Mesendoderm (in vitro differentiated cells): ENCODE results near the gene COL18A1.

Source experiments
- DNase-seq: peaks from one replicate; pipeline ENCODE4 v3.0.0; 2013
- H2AK5ac ChIP-seq: 2 replicates; pipeline ENCODE4 v1.6.1; 2013; ENCODE audit warnings: low read length, inconsistent platforms
- H2BK120ac ChIP-seq: 2 replicates; pipeline ENCODE4 v1.6.1; 2013; ENCODE audit warnings: low read depth, mild to moderate bottlenecking, low read length, moderate library complexity, mixed read lengths
- H2BK15ac ChIP-seq: replicated peaks from 2 replicates; pipeline ENCODE4 v1.6.1; 2013; ENCODE audit warnings: low read depth, mild to moderate bottlenecking, moderate library complexity
- H2BK5ac ChIP-seq: 2 replicates; pipeline ENCODE4 v1.6.1; 2013; ENCODE audit warnings: low read length, inconsistent platforms
- H3K18ac ChIP-seq: 2 replicates; pipeline ENCODE4 v1.6.1; 2013; ENCODE audit warnings: mild to moderate bottlenecking, low read length, mixed read lengths
- H3K23ac ChIP-seq: one replicate; pipeline ENCODE4 v1.6.1; 2013; ENCODE audit warnings: low read length
- H3K27ac ChIP-seq: 2 replicates; pipeline ENCODE4 v1.5.1; 2013; ENCODE audit warnings: low read depth, mild to moderate bottlenecking, inconsistent platforms, low read length, moderate library complexity
- H3K27me3 ChIP-seq: 2 replicates; pipeline ENCODE4 v1.6.1; 2013; ENCODE audit warnings: low read length, control low read depth, mild to moderate bottlenecking, inconsistent platforms; ENCODE audit not compliant: insufficient read depth, poor library complexity
- H3K36me3 ChIP-seq: 2 replicates; pipeline ENCODE4 v1.6.1; 2013; ENCODE audit warnings: low read length, inconsistent platforms; ENCODE audit not compliant: control insufficient read depth, insufficient read depth
- H3K4ac ChIP-seq: one replicate; pipeline ENCODE4 v1.6.1; 2013; ENCODE audit warnings: low read depth, mild to moderate bottlenecking, low read length, moderate library complexity
- H3K4me1 ChIP-seq: 2 replicates; pipeline ENCODE4 v1.6.1; 2013; ENCODE audit warnings: low read depth, low read length, inconsistent platforms; ENCODE audit not compliant: control insufficient read depth
- H3K4me2 ChIP-seq: 2 replicates; pipeline ENCODE4 v1.6.1; 2013; ENCODE audit warnings: low read length
- H3K4me3 ChIP-seq: 2 replicates; pipeline ENCODE4 v1.5.1; 2013; ENCODE audit warnings: mild to moderate bottlenecking, low read length
- H3K56ac ChIP-seq: one replicate; pipeline ENCODE4 v1.6.1; 2013; ENCODE audit warnings: low read length
- H3K79me1 ChIP-seq: 2 replicates; pipeline ENCODE4 v1.6.1; 2013; ENCODE audit warnings: low read length, inconsistent platforms
- H3K79me2 ChIP-seq: 2 replicates; pipeline ENCODE4 v1.6.1; 2013; ENCODE audit warnings: mild to moderate bottlenecking, low read length; ENCODE audit not compliant: control insufficient read depth, insufficient read depth
- H3K9ac ChIP-seq: 2 replicates; pipeline ENCODE4 v1.6.1; 2013; ENCODE audit warnings: low read length, inconsistent platforms
- H4K5ac ChIP-seq: one replicate; pipeline ENCODE4 v1.6.1; 2013; ENCODE audit warnings: low read length
- H4K8ac ChIP-seq: one replicate; pipeline ENCODE4 v1.6.1; 2013; ENCODE audit warnings: low read depth, mild to moderate bottlenecking, control low read depth, low read length, moderate library complexity
- WGBS: extraction: QIAGEN DNeasy Blood & Tissue Kit; methylation state at CpG from one replicate; pipeline ENCODE4 v1.1.7; 2013; ENCODE audit warnings: low lambda C conversion rate, missing lambda C conversion rate; ENCODE audit not compliant: insufficient coverage; ENCODE audit errors: extremely low coverage; 5-methylcytosine and 5-hydroxymethylcytosine counted together

Gene COL18A1

GRCh38 chr21:45386336-45386727 lies 18.6 kb upstream of the COL18A1 start:
- H3K23ac ChIP-seq, result no peak overlapping the region

GRCh38 chr21:45386728-45387371 lies 18.1 kb upstream of the COL18A1 start:
- Histone ChIP-seq H3K27ac (no peak overlapping the region), H3K79me1 (no peaks in the 10 kb centered on the region), H3K27me3 (no peaks in the 10 kb centered on the region), H4K8ac (no peak overlapping the region), H3K4me2 (no peak overlapping the region), H2AK5ac (no peak overlapping the region), H2BK5ac (no peak overlapping the region), H3K36me3 (no peaks in the 10 kb centered on the region), H2BK15ac (no peak overlapping the region), H3K4ac (no peak overlapping the region), H3K56ac (no peak overlapping the region), H3K4me3 (no peak overlapping the region), H3K9ac (no peak overlapping the region), H4K5ac (no peak overlapping the region), H2BK120ac (no peak overlapping the region), H3K4me1 (no peaks in the 10 kb centered on the region), H3K23ac (no peak overlapping the region), H3K18ac (no peak overlapping the region), H3K79me2 (no peaks in the 10 kb centered on the region)
- DNase-seq, result no peak
- no CpG with 5 or more reads among the region's 20 CpGs for WGBS

More at GRCh38 chr21:45386336-45386727, 18.6 kb upstream of the COL18A1 start:
- Histone ChIP-seq H2BK5ac (no peak overlapping the region), H3K4me2 (no peak overlapping the region), H3K36me3 (no peaks in the 10 kb centered on the region), H3K9ac (no peak overlapping the region), H2AK5ac (no peak overlapping the region), H3K18ac (no peak overlapping the region), H2BK15ac (no peak overlapping the region), H4K5ac (no peak overlapping the region), H2BK120ac (no peak overlapping the region), H3K27me3 (no peaks in the 10 kb centered on the region), H3K4me1 (no peaks in the 10 kb centered on the region), H3K4me3 (no peak overlapping the region), H3K27ac (no peak overlapping the region), H3K4ac (no peak overlapping the region), H3K79me2 (no peaks in the 10 kb centered on the region), H3K79me1 (no peaks in the 10 kb centered on the region), H4K8ac (no peak overlapping the region), H3K56ac (no peak overlapping the region)
- no peak for DNase-seq
- no CpG with 5 or more reads among the region's 11 CpGs for WGBS

GRCh38 chr21:45387506-45387905 lies 17.5 kb upstream of the COL18A1 start:
- no peaks in the 10 kb centered on the region for H3K79me1 ChIP-seq
- no peak overlapping the region for H3K18ac ChIP-seq
- H3K4me1 ChIP-seq, result no peaks in the 10 kb centered on the region
- no peak overlapping the region for H3K23ac ChIP-seq
- H3K9ac ChIP-seq, result no peak overlapping the region
- H2BK15ac ChIP-seq, result no peak overlapping the region
- no peak overlapping the region for H2AK5ac ChIP-seq
- H3K27me3 ChIP-seq, result no peaks in the 10 kb centered on the region
- no peak for DNase-seq
- H3K79me2 ChIP-seq, result no peaks in the 10 kb centered on the region
- H4K8ac ChIP-seq, result no peak overlapping the region
- no peak overlapping the region for H3K4ac ChIP-seq
- H4K5ac ChIP-seq, result no peak overlapping the region
- H3K36me3 ChIP-seq, result no peaks in the 10 kb centered on the region
- no peak overlapping the region for H2BK120ac ChIP-seq
- H3K4me3 ChIP-seq, result no peak overlapping the region
- no peak overlapping the region for H3K4me2 ChIP-seq
- no peak overlapping the region for H3K27ac ChIP-seq
- H2BK5ac ChIP-seq, result no peak overlapping the region
- no CpG with 5 or more reads among the region's 13 CpGs for WGBS
- no peak overlapping the region for H3K56ac ChIP-seq

GRCh38 chr21:45388011-45388521 lies 16.9 kb upstream of the COL18A1 start:
- Histone ChIP-seq H2BK120ac (no peak overlapping the region), H3K4ac (no peak overlapping the region), H2BK15ac (no peak overlapping the region), H3K4me3 (no peak overlapping the region), H3K23ac (no peak overlapping the region), H3K56ac (no peak overlapping the region), H3K18ac (no peak overlapping the region), H3K4me1 (no peaks in the 10 kb centered on the region), H3K27ac (no peak overlapping the region), H2AK5ac (no peak overlapping the region), H4K8ac (no peak overlapping the region), H3K9ac (no peak overlapping the region), H4K5ac (no peak overlapping the region), H3K27me3 (no peaks in the 10 kb centered on the region), H3K79me1 (no peaks in the 10 kb centered on the region), H3K79me2 (no peaks in the 10 kb centered on the region), H3K36me3 (no peaks in the 10 kb centered on the region), H2BK5ac (no peak overlapping the region), H3K4me2 (no peak overlapping the region)
- no peak for DNase-seq
- WGBS, result no CpG with 5 or more reads among the region's 7 CpGs

GRCh38 chr21:45388611-45389296 lies 16.2 kb upstream of the COL18A1 start:
- no peaks in the 10 kb centered on the region for H3K79me1 ChIP-seq
- no peak for DNase-seq
- no peak overlapping the region for H2BK120ac ChIP-seq
- H4K8ac ChIP-seq, result no peak overlapping the region
- no peak overlapping the region for H3K18ac ChIP-seq
- H3K79me2 ChIP-seq, result no peaks in the 10 kb centered on the region
- no peak overlapping the region for H3K4me2 ChIP-seq
- no peak overlapping the region for H3K27ac ChIP-seq
- no peak overlapping the region for H2BK5ac ChIP-seq
- WGBS, result no CpG with 5 or more reads among the region's 19 CpGs
- H3K4me1 ChIP-seq, result no peaks in the 10 kb centered on the region
- no peaks in the 10 kb centered on the region for H3K27me3 ChIP-seq
- H3K4me3 ChIP-seq, result no peak overlapping the region
- no peak overlapping the region for H3K23ac ChIP-seq
- no peak overlapping the region for H3K56ac ChIP-seq
- H4K5ac ChIP-seq, result no peak overlapping the region
- no peak overlapping the region for H3K4ac ChIP-seq
- H3K9ac ChIP-seq, result no peak overlapping the region
- no peak overlapping the region for H2AK5ac ChIP-seq
- no peak overlapping the region for H2BK15ac ChIP-seq
- no peaks in the 10 kb centered on the region for H3K36me3 ChIP-seq
